GM21447 (cell line): ENCODE results near the gene CTBP2.

Experiments
- ATAC-seq: cut with Tn5 transposase; IDR thresholded peaks from one replicate; pipeline ENCODE4 v1.9.1; 2021; ENCODE audit not compliant: unreplicated experiment

The CTBP2 gene

GRCh38 chr10:125054669-125055268 lies 105.6 kb downstream of the CTBP2 start:
- ATAC-seq, result no peak

DNA sequence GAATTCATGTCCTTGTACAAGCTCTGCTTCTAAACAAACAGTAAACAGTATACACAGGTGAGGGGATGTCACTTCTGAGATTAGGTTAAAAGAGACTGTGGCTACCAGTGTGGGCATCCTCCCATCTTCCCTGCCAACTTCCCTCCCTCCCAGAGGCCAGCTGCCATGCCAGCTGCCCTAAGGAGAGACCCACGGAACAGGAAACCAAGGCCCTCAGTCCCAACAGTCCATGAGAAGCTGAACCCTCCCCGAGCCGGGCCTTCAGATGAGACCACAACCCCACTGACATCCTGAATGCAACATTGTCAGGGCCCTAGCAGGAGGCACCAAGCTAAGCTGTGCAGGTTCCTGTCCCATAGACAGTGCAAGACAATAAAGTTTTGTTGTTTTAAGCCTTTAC lies 106.1 kb downstream of the CTBP2 start:
- no peak for ATAC-seq

DNA sequence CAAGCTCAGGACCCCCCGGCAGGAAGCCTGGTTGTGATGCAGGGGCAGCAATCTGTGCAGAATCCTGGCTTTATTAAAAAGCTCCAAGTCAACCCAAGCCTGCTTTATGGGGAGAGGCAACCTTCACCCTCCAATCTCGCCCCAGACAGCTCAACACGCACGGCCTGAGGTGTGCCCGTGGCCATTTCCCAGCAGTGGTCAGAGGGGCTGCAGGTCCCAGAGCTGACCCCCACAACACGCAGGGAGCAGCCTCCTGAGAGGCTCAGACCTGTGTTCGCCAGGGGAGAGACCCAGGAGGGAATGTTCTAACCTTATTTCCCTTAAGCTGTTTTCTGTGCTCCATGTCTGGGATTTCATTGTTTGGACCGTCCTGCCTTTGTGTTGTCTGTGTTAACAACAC lies 108.2 kb downstream of the CTBP2 start:
- ATAC-seq, result no peak

GRCh38 chr10:125050383-125050782 lies 110.0 kb downstream of the CTBP2 start:
- ATAC-seq, result no peak

- ATAC-seq, result no peak
Measured at GRCh38 chr10:125049216-125049881, 111.0 kb downstream of the CTBP2 start.

GRCh38 chr10:125048094-125048864 lies 112.1 kb downstream of the CTBP2 start:
- peak; percentile 77 for ATAC-seq

- ATAC-seq, result no peak
Measured at GRCh38 chr10:125043841-125044658, 116.3 kb downstream of the CTBP2 start.

GRCh38 chr10:125041856-125042506 lies 118.4 kb downstream of the CTBP2 start:
- ATAC-seq, result no peak

- no peak for ATAC-seq
Measured at GRCh38 chr10:125039354-125039769, 121.0 kb downstream of the CTBP2 start.

- ATAC-seq, result no peak
Measured at GRCh38 chr10:125038637-125039036, 121.7 kb downstream of the CTBP2 start.

- ATAC-seq, result no peak
Measured at GRCh38 chr10:125037145-125037877, 123.1 kb downstream of the CTBP2 start.

DNA sequence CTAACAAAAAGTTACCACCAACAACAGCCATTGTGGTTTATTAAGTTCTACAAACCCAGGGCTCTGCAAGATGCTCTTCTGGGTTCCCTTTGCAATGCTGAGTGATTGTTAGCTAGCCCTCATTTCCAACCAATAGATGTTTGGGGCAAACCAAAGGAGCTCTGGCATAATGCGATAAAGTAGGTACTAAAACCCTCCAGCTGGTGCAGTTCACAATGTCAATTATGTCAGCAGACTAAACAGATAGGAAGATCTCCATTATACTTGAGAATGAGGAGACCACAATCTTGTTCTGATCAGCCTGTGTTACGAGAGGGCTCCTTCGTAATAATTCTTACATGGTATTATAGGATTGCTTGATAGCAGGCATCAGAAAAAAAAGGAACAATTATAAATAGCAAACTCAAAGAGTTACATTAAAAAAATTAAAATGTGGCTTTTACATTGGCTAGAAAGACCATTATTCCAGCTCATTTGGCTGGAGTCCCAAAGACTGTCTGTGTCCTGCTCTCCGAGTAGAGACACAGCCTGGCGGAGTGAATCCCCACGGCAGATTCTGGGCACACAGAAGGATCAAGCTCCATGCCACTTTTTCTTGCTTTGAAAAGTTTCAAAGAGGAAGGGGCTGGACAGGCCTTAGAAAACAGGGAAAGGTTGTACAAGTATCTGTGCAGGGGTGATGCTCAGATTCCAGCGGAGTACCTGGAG lies 124.6 kb downstream of the CTBP2 start:
- no peak for ATAC-seq

GRCh38 chr10:125035136-125035535 lies 125.2 kb downstream of the CTBP2 start:
- ATAC-seq, result no peak

- no peak for ATAC-seq
Measured at GRCh38 chr10:125034675-125035074, 125.7 kb downstream of the CTBP2 start.

DNA sequence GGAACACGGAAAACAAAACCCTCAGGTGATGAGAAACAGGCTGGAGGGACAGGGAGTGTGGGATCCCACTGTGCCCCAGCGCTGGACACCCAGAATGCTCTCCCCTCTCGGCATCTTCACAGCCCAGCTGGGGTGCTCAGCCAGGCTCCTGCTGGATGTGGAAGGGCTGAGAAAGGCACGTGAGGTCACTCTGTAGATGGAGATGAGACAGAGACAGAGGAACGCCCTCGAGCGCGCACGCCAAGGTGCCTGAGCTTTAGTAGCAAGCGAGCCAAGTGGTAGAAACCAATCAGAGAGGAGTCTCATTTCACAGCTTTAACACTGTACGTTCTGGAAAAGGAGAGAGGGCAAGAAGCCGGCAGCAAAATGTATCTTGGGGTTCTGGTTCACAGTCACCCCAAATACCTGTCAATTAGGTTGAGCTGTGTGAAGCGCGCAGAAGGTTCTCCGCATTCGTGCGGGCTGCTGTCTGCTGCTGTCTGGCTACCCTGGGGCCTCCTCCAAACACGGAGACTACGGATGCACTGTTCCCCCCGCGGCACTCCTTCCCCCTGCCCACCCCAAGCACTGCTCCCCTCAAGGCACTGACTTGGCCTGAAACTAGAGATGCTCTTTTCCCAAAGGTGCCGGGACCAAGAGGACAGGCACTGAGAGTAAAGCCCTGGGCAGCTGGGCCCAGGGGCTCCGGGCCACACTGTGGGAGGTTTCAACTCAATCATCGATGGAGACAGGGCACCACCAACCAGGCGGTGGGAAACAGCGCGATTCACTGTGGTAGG lies 127.0 kb downstream of the CTBP2 start:
- no peak for ATAC-seq

- ATAC-seq, result no peak
Measured at GRCh38 chr10:125032474-125033020, 127.8 kb downstream of the CTBP2 start.

- no peak for ATAC-seq
Measured at GRCh38 chr10:125030567-125031197, 129.7 kb downstream of the CTBP2 start.
